GM12873 (cell line): Measurements from ENCODE around the gene NT5C1B.

ENCODE experiments used
- CTCF ChIP-seq: IDR thresholded peaks from 2 replicates; pipeline ENCODE4 v1.5.1; 2012; ENCODE audit warnings: low read depth, mild to moderate bottlenecking, moderate library complexity, low read length, control low read depth; ENCODE audit not compliant: insufficient read depth; ENCODE audit errors: missing control alignments

The NT5C1B gene

GRCh38 chr2:18544171-18544570, 45.2 kb downstream of the NT5C1B start:
- no peak for TF ChIP-seq CTCF

GRCh38 chr2:18540872-18541271, 48.5 kb downstream of the NT5C1B start:
- TF ChIP-seq CTCF = no peak

- no peak for TF ChIP-seq CTCF
Observed at GRCh38 chr2:18536697-18537096, 52.7 kb downstream of the NT5C1B start.

GRCh38 chr2:18536100-18536499, 53.3 kb downstream of the NT5C1B start:
- TF ChIP-seq CTCF = no peak

- no peak for TF ChIP-seq CTCF
Observed at GRCh38 chr2:18531194-18531593, 58.2 kb downstream of the NT5C1B start.

GRCh38 chr2:18527822-18528221, 61.5 kb downstream of the NT5C1B start:
- TF ChIP-seq CTCF = no peak

GRCh38 chr2:18527326-18527725, 62.0 kb downstream of the NT5C1B start:
- TF ChIP-seq CTCF = no peak

GRCh38 chr2:18526429-18526828, 62.9 kb downstream of the NT5C1B start:
- no peak for TF ChIP-seq CTCF
